OCI-LY3 (cell line): ENCODE results near the gene GGN.
A peak's percentile ranks its signal among the peaks of the same experiment; 100 is the strongest.

Experiments
- H2AFZ ChIP-seq: fragments of 200-600, 300-600 bp; shearing (Covaris generic); 2 replicates; pipeline ENCODE4 v1.6.0; 2014; ENCODE audit warnings: antibody characterized with exemption, low read depth, low read length
- H3K27ac ChIP-seq: fragments of 200-600, 300-600 bp; sonication (generic); 2 replicates; pipeline ENCODE4 v1.5.1; 2014; ENCODE audit warnings: mild to moderate bottlenecking, low read length, moderate library complexity, mixed read lengths
- H3K27me3 ChIP-seq: fragments of 200-600, 300-600 bp; sonication (generic); 2 replicates; pipeline ENCODE4 v1.6.1; 2014; ENCODE audit warnings: low read depth, low read length, mixed read lengths
- H3K36me3 ChIP-seq: fragments of 200-600, 300-600 bp; sonication (generic); replicated peaks from 2 replicates; pipeline ENCODE3; 2014; ENCODE audit warnings: low read depth, low read length, mixed read lengths
- H3K4me1 ChIP-seq: fragments of 300-600, 200-600 bp; sonication (generic); 2 replicates; pipeline ENCODE4 v1.6.1; 2014; ENCODE audit warnings: low read length, mixed read lengths
- H3K4me2 ChIP-seq: fragments of 200-600, 300-600 bp; sonication (generic); 2 replicates; pipeline ENCODE4 v1.6.1; 2014; ENCODE audit warnings: low read length, mixed read lengths
- H3K4me3 ChIP-seq: fragments of 300-600, 200-600 bp; sonication (generic); 2 replicates; pipeline ENCODE4 v1.5.1; 2014; ENCODE audit warnings: antibody characterized with exemption, mild to moderate bottlenecking, low read length, moderate library complexity
- H3K79me2 ChIP-seq: fragments of 300-600, 200-600 bp; shearing (Covaris generic); 2 replicates; pipeline ENCODE4 v1.6.1; 2014; ENCODE audit warnings: mild to moderate bottlenecking, low read length, mixed read lengths
- H3K9ac ChIP-seq: fragments of 300-600, 200-600 bp; shearing (Covaris generic); 2 replicates; pipeline ENCODE4 v1.6.0; 2014; ENCODE audit warnings: mild to moderate bottlenecking, low read length, moderate library complexity
- H3K9me3 ChIP-seq: fragments of 200-600, 300-600 bp; shearing (Covaris generic); 2 replicates; pipeline ENCODE4 v1.6.1; 2014; ENCODE audit warnings: low read length, mixed read lengths; ENCODE audit not compliant: insufficient read depth
- H4K20me1 ChIP-seq: fragments of 200-600, 300-600 bp; sonication (generic); 2 replicates; pipeline ENCODE4 v1.6.1; 2016; ENCODE audit warnings: low read length, mixed read lengths; ENCODE audit not compliant: insufficient read depth
- CTCF ChIP-seq: fragments of 200-600, 300-600 bp; sonication (generic); IDR thresholded peaks from 2 replicates; pipeline ENCODE4 v1.5.1; 2014; ENCODE audit warnings: antibody characterized with exemption, low read length, low read depth
- EZH2phosphoT487 ChIP-seq: fragments of 200-600 bp; shearing (Covaris generic); IDR thresholded peaks from 2 replicates; pipeline ENCODE4 v1.6.1; 2018; ENCODE audit warnings: antibody characterized with exemption, mixed run types, low read depth

GGN gene

GRCh38 chr19:38384209-38385027 is 3.4 kb downstream of the GGN start:
- Histone ChIP-seq H2AFZ (no peak overlapping the region), H3K4me2 (no peak overlapping the region)

DNA sequence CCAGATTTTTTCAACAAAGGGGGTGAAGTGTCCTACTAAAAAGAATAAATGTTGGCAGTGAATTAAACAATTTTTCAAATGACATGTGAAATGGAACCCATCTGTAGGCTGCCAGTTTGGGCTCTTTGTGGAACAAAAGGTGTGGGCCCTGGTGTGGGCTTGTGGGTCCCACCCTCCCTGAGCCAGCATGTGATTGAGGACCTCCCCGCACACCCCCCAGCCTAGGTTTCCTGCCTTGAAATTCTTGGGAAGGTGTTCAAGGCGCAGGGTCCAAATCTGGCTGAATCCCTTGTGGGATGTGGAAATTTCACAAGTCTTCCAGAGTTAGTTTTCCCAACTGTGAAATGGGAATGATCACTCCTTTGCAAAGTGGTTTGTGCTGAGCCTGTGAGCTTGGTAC is 4.1 kb downstream of the GGN start:
- H3K9ac ChIP-seq: no peak overlapping the region
- 0 out of 2 replicates have a peak, but pooled peaks cover 3% of the 10 kb centered on the region for H4K20me1 ChIP-seq
- no peak overlapping the region for H3K4me3 ChIP-seq
- no peak overlapping the region for H2AFZ ChIP-seq
- H3K79me2 ChIP-seq: peaks cover 5% of the 10 kb centered on the region
- no peak overlapping the region for H3K4me2 ChIP-seq
- H3K27ac ChIP-seq: no peak overlapping the region
- H3K27me3 ChIP-seq: no peaks in the 10 kb centered on the region
- 0 out of 2 replicates have a peak, but pooled peaks cover 5% of the 10 kb centered on the region for H3K4me1 ChIP-seq
- H3K36me3 ChIP-seq: peaks cover 63% of the 10 kb centered on the region
- H3K9me3 ChIP-seq: no peaks in the 10 kb centered on the region
- no peak for TF ChIP-seq CTCF
- no peak for TF ChIP-seq EZH2phosphoT487

More at GRCh38 chr19:38384209-38385027, 3.4 kb downstream of the GGN start:
- no peak overlapping the region for H3K27ac ChIP-seq
- no peak overlapping the region for H3K4me3 ChIP-seq
- H4K20me1 ChIP-seq: 0 out of 2 replicates have a peak, but pooled peaks cover 3% of the 10 kb centered on the region
- H3K36me3 ChIP-seq: peaks cover 56% of the 10 kb centered on the region
- peak; percentile 50 for TF ChIP-seq CTCF
- no peak for TF ChIP-seq EZH2phosphoT487
- H3K27me3 ChIP-seq: no peaks in the 10 kb centered on the region
- no peaks in the 10 kb centered on the region for H3K9me3 ChIP-seq
- no peak overlapping the region for H3K9ac ChIP-seq
- H3K79me2 ChIP-seq: no peaks in the 10 kb centered on the region; the same call in 1 of the 2 replicates
- peaks cover 5% of the 10 kb centered on the region; the same call in 1 of the 2 replicates for H3K4me1 ChIP-seq

DNA sequence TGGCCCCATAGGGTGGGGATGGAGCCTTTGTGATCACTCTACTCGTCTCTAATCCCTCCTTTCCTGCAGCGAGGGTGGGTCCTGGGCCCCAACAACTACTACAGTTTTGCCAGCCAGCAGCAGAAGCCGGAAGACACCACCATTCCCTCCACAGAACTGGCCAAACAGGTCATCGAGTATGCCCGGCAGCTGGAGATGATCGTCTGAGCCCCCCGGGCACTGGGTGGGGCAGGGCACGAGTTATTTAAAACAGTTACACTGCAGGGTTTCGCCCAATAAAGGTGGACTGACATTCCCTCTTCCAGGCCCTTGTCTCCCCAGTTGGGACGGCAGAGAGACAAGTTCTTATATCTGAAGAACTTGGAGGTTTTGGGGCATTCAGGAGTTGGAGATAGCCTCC is 4.7 kb downstream of the GGN start:
- H3K9ac ChIP-seq: no peak overlapping the region
- H2AFZ ChIP-seq: no peak overlapping the region
- no peaks in the 10 kb centered on the region for H3K27me3 ChIP-seq
- 0 out of 2 replicates have a peak, but pooled peaks cover 3% of the 10 kb centered on the region for H4K20me1 ChIP-seq
- no peaks in the 10 kb centered on the region for H3K9me3 ChIP-seq
- peaks cover 63% of the 10 kb centered on the region for H3K36me3 ChIP-seq
- TF ChIP-seq CTCF: no peak
- TF ChIP-seq EZH2phosphoT487: no peak
- no peak overlapping the region for H3K27ac ChIP-seq
- no peak overlapping the region for H3K4me2 ChIP-seq
- peaks cover 5% of the 10 kb centered on the region for H3K79me2 ChIP-seq
- 0 out of 2 replicates have a peak, but pooled peaks cover 5% of the 10 kb centered on the region for H3K4me1 ChIP-seq
- no peak overlapping the region for H3K4me3 ChIP-seq

GRCh38 chr19:38381138-38381537 is 6.7 kb downstream of the GGN start:
- H4K20me1 ChIP-seq: 0 out of 2 replicates have a peak, but pooled peaks cover 3% of the 10 kb centered on the region
- H3K4me2 ChIP-seq: no peak overlapping the region
- no peak overlapping the region for H3K9ac ChIP-seq
- no peaks in the 10 kb centered on the region for H3K9me3 ChIP-seq
- H3K4me1 ChIP-seq: peaks cover 3% of the 10 kb centered on the region; the same call in 1 of the 2 replicates
- H3K27ac ChIP-seq: no peak overlapping the region
- no peak overlapping the region for H2AFZ ChIP-seq
- peaks cover 25% of the 10 kb centered on the region for H3K79me2 ChIP-seq
- H3K36me3 ChIP-seq: peaks cover 73% of the 10 kb centered on the region
- no peak overlapping the region for H3K4me3 ChIP-seq
- H3K27me3 ChIP-seq: no peaks in the 10 kb centered on the region
- no peak for TF ChIP-seq CTCF
- no peak for TF ChIP-seq EZH2phosphoT487
